ENCODE measurements around the gene DCLK1.

Gene DCLK1

DNA sequence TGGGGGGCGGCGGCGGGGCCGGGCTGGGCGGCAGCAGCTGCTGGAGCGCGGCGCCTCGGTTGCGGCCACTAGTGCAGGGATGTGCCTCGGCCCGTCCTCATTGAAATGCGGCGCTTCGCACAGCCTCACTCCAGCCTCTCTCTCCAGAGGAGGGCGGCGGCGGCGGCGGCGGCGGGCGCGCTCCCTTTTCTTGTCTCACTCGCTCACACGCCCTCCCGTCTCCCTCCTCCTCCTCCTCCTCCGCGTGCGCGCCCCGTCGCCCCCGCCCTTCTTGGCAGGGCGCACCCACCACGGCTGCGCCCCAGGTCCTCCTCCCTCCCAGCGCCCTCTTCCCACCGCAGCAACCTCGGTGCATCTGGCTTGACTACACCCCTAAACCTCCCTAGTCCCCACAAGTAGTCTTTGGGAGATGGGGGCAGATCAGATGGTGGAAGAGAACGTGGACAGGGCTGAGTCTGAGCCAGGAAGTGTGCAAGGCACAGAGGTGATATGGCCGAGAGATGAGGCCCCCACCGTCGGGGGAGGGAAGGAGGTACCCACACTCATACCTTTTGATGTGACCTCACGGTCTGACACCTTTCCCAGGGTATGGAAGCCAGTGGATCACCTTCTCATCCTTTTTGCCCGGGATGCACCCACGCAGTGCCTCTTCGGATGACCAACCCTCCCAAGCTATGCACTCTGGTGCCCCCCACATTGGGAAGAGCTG, at the start of gene DCLK1:
Gene DCLK1 (minus strand): TSS at position 161 of the 709 bp plus-strand sequence.
- no peak for DNase-seq (ENCODE audit: low read depth)

DNA sequence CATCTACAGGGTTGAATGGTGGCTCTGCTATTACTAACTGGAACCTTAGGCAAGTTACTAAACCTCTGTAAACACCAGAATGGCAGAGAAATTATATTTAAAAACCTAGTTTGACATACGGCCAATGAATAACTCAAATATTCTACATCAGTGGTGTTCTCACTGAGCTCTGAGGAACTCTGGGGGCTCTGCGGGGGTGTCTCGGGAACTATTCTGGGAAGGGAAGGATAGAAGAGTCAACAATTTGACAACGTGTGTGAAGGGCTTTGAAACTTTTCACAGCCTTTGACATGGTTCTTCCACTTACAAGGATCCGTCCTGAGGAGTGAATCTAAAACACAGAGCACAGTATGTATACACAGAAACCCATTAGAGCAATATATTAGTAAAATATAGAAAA, 44.4 kb upstream of the DCLK1 start:
- DNase-seq (ENCODE audit: low read depth) = no peak

DNA sequence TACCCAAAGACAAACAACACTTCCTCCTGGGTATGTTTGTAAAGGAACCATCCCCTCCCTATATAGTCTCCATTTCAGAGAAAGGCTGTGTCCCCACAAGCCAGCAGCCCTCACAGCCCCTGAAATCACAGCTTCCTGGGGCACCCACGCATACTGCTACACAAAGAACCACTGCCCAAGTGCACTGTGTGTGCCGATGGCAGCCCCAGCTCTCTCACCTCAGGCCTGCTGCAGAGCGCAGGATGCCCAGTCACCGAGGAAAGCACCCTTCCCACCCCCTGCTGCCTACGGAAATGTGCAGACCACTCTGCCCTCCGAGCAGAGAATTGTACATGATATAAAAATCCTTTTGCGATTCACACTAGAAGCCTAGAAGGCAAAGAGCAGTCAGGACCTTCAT, 43.7 kb upstream of the DCLK1 start:
- DNase-seq (ENCODE audit: low read depth) = no peak

DNA sequence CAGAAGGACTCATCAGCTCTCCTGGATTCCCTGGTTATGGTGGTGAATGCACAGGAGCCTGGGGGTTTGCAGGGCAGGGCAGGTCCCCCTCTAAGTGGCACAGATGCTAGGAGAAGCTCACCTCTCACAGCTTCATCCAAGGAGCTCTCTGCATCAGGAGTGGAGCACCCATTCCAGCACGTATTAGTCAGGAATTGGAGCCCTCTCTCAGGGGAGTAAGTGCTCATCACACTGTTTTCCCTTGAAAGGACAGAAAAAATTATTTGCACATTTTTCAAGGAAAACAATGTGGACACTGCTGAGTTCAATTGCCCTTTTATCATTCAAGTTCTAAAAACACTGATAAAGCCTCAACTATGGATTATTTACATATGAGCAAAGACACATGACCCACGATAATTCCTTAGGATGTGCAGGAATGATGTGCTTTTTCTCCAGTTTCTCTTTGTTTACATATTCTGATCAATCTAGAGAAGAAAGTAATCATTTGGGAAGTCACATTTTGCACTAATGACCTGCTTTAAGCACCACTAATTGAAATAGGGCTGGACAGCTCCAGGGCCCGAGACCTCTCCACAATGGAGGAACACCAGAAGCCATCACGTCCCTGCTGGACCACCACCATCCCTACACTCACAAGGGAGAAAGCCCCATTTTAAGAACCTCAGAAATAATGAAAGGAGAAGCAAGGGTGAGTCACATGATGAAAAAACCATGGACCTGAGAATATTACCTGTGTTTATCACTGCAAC, 42.6 kb upstream of the DCLK1 start:
- DNase-seq (ENCODE audit: low read depth) = no peak

DNA sequence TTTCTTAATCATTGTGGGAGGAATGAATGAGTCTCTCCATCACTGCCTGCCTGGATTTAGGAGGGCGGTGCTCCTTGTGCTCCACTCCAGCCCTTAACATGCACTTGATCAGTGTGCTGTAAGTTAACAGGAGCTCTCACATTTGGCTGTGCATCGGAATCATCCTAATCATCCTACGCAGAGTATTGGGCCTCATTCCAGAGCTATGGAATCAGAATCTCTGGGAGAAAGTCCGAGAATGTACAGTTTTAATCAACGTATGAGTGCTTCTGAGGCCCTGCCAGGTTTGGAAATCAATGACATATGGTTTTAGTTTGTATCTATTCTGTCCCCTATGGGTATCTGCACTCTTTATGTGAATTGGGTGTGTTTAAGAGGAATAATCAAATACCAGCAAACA, 34.9 kb upstream of the DCLK1 start:
- DNase-seq (ENCODE audit: low read depth) = no peak

DNA sequence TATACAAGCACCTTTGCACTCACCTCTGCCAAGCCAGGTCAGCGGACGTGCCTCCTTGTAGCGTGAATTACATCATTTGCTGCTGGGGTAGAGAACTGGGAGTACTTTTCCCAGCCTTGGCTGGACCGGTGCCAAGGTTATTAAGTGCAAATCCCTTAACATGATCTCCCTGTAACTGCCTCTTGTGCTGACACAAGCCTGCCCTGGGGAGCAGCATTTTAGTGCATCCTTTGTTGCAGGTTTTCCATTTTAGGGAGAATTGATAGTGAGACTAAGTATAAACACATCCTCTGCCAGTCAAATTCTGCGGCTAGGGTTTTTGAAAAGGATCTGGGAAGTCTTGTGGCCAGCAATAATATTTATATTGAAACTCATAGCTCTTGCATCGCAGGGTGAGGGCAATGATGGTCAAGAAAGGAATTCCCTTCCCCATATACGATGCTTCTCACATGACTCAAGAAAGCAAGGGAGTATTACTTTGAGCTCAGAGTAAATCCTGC, 32.7 kb upstream of the DCLK1 start:
- no peak for DNase-seq (ENCODE audit: low read depth)

DNA sequence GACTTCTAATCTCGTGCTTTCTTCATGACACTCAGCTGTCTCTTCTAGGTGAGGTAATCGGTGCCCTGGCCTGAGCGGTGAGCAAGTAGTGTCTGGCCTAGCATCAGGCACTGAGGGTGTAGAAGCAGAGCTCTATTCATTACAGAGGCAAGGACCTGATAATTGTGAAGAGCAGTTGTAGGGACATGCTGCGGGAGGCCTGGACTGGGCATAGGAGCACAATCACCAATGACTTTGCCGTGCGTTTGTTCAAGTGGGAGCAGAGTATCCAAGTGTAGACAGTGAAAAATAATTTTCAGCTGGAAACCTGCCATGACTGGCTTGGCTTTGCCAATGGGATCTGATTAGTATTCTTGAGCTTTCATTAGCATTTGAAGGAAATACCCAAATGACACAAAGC, 32.1 kb upstream of the DCLK1 start:
- no peak for DNase-seq (ENCODE audit: low read depth)

DNA sequence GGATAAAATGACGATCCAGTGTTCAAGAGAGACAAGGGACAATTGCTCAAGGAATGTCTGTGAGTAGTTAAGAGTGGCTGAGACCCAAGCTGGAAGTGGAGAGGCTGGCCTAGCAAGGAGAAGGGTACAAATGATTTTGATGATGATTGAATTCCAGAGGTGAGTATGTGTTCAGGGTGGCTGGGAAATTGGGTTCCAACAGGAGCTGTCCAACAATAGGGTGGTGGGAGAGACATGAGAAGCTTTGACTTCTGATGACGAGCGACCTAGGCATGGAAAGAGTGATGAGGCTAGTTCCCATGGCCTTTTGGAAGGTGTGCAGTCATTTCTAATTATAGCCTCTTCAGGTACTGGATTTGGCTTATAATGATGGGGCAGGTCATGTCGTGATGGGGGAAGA, 29.1 kb upstream of the DCLK1 start:
- no peak for DNase-seq (ENCODE audit: low read depth)

DNA sequence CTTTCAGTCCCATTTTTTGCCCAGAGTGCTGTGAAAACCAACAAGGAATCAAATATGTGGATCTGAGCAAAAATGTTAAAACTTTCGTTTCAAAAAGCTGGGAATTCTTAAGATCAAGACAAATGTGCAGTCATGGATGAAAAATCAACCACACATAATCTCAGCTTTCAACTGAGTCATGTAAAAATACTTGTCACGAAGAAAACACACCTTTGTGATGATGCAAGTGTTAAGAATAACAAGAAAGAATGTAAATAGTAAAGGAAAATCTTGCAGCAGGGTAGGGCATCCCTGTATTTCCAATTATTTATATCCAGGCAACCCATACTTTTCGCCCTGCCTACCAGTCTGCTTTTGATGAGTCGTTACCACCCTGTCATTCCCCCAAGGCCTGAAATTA, 27.4 kb upstream of the DCLK1 start:
- no peak for DNase-seq (ENCODE audit: low read depth)

DNA sequence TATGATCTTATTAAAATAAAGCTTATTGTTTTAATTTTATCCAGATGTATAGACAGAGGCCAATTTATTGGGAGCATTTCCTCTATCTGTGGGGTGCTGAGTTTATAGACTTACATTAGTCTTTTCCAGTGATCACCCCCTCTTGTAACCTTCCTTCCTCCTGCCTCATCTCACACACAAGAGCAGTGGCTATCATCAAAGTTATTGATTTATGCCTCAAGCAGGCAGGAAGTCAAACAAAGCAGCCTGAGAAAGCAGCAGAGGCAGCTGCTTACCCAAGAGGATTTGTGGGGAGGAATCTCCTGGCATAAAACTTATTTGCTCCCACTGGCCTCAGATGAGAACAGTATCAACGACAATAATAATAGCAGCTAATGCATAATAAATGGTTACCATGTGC, 26.3 kb upstream of the DCLK1 start:
- DNase-seq (ENCODE audit: low read depth) = no peak

DNA sequence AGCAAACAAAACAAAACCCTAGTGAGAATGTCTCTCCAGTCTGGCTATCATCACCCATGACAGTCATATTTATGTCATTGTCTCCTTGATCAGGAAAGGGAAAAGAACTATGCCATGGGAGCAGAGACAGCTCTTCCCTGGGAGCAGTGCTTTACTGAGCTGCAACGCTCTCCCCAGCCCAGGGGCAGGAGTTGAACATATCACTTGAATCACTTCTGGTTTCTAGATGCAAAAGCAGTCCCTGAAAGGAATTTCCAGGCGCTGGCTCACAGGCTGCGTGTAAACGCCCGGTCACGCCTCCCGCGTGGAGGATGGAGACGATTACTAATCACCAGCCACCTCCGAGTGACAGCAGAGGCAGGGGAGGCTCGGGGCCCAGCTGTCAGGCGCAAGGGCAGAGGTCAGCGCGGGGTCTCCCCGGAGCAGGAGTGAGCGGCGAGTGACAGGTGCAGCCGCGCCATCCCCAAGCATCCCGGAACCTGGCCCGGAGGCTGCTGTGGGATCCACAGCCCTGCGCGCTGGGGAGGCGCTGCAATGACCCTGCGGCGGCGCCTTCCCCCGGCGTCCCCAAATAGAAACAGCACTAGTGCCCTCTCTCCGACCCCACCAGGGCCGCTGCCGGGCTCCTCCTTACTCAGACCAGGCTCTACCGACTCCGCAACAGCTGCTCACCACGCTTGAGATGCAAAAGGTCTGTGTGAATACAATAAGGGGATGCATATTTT, 23.5 kb upstream of the DCLK1 start:
- DNase-seq (ENCODE audit: low read depth) = no peak

DNA sequence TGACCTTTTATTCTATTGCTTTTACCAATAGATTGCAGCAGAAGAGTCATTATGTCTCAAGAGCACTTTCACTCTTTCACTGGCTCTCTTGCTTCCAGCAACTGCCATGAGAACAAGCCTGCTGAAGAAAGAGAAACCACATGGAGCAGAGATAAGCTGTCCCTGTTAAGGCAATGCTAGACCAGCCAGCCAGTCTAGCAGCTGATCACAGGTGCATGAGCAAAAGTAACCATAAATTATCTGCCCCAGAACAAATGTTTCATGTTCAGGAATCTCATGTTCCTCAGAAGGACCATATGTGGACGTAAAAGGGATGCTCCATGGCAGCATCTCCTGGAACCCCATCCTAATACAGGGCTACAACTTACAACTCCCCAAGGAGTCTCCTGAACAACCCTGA, 20.4 kb upstream of the DCLK1 start:
- no peak for DNase-seq (ENCODE audit: low read depth)

DNA sequence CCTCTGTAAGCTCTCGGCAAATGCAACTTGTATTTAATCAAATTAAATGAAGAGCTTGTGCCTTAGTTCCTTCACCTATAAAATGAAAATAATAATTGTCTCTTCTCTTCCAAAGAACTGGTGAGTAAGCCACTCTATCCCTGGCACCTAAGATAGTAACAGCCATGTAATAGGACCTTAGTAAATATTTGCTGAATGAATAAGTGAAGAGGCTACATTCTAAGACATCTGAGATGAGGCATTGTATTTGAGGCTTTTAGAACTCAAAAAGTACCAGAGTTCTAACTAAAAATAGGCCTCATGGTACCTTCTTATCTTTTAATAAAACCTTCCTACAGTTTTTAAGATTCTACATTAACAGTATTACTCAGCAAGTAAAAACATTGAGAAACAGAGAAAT, 17.3 kb upstream of the DCLK1 start:
- DNase-seq (ENCODE audit: low read depth) = no peak

DNA sequence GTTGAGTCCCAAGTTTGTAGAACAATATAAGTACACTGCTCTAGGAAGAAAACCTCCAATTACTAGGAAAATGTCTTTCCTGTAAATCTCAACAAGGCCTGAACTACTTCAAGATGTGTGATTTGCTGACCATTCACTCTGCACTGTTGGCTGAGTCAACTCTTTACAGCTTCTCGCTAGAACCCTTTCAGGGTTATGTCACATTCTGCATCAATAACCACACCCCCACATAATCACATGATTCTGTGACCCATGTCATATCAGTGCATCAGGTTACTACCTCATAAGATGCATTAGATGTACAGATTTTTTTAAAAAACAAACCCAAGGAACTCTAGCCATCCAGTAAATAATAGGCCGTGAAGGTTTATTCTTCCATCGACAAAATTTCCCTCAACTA, 16.1 kb upstream of the DCLK1 start:
- DNase-seq (ENCODE audit: low read depth) = no peak

DNA sequence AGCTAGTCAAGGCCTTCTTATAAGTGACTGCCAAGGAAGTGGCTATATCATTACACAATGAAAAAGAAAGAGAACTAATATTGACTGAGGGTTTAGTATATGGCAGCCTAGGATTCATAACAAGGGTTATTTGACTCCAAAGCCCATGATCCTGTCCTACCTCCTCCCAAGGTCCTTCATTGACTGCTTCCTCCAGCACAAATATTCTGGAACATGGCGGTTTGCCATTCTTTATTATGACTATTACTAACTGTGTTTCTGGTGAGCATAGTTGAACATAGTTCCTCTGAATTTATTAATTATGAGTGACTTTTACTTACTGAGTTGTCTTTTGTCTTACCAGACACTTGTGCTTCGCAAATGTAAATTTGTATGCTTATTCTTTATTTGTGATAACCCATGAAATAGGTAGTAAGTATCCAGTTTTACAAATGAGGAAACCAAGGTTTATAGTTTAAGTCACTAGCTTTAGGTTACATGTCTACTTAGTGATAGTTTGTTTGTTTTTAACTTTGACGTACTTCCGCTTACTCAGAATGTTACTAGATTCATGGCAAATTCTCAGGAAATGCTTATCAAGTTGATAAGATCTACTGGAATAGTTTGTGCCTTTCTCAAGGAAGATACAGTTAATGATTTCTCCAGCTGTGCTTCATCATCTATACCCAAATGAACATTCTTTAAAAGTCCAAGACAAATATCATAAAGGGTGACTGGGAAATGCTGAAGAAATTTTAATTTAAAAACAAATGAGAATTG, 15.5 kb upstream of the DCLK1 start:
- no peak for DNase-seq (ENCODE audit: low read depth)

DNA sequence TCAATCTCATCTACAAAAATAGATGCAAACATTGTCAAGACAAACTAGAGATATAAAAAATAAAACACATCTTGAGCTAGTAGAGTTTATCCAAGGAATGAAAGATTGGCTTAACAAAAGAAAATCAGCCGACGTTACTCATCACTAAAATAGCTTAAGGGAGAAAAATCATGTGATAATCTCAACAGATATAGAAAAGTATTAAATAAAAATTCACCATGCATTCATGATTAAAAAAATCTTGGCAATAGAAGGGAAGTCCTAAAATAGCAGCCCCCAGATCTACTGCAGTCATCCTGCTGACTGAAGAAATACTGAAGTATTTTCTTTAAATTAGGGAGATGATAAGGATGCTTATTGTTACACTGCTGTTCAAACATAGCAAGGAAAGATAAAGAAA, 12.6 kb upstream of the DCLK1 start:
- DNase-seq (ENCODE audit: low read depth) = no peak

DNA sequence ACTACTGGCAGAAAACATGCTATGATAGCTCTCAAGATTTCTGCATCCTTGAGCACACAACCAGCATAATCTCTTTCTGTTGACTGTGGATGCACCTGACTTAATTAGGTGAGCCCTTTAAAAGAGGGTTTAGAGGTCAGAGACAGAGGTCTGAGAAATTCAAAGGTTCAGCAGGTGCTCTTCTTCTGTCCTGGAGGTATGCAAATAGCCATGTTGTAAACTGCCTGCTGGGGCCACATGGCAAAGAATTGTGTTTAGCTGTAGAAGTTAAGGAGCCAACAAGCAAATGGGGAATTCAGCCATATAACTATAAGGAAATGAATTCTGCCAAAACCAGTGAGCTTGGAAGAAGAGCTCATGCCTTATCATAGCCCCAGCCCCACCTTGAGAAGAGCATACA, 11.6 kb upstream of the DCLK1 start:
- no peak for DNase-seq (ENCODE audit: low read depth)

DNA sequence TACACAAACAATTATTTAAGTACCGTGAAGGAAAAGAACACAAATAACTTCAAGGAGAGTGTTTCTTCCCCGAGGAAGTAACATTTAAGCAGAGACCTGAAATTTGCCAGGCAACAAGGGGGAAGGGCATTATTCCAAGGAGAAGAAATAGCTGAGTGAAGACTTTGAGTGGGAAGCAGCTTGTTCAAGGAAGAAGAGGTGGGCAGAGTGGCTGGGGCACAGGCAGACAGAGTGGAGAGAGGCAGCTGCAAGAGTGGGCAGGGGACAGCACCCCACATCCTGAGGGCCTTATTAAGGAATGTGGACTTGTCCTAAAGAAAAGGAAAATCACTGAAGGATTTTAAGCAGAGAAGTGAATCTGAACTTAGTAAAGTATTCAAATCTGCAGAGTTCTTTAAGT, 4.7 kb upstream of the DCLK1 start:
- DNase-seq (ENCODE audit: low read depth) = no peak

DNA sequence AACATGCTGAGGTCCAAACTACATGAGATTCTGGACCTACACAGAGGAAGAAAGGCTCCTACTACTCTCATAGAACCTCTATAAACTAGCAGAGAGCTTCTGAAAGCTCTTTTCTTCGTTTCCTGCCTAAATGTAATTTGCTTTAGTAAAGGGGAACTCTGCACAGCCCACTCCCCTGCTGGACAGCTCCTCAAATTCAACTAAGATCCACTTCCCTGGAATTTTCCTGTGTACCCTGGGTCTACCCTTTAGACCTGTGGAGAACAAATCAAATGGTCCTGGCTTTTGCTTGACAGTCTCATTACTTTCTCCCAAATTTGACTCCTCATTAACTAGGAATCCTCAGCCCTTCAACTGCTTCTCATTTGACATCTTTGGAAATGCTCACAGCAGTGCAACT, 3.5 kb upstream of the DCLK1 start:
- DNase-seq (ENCODE audit: low read depth) = no peak

DNA sequence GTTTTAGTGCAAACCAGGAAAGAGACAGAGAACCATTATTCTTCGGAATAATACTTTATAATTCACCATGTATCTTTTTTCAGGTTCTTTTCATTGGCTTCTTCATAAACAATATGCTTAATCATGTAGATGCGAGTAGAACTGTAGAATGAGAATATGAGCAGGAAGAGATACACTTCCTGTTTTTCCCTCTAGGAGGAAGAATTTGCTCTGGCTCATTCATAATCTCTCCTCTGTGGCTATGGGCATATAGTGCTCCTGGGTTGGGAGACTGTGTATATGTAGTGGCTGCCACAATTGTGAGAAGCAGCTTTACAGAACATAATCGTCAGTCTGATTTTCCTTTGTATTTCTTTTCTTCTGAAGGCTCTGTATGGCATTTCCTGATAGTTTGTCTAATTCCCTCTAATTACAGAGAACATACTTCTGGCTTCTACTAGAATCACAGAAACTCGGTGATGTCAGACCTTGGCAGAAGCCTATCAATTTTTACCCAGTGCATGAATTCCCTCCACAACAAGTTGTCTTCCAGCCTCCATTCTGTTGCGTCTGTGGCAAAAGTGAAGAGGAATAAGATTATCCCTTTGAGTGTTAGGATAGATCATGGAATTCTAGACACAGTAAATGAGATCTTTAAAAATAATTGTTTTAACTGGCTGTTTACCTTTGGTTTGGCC, 2.9 kb upstream of the DCLK1 start:
- no peak for DNase-seq (ENCODE audit: low read depth)

DNA sequence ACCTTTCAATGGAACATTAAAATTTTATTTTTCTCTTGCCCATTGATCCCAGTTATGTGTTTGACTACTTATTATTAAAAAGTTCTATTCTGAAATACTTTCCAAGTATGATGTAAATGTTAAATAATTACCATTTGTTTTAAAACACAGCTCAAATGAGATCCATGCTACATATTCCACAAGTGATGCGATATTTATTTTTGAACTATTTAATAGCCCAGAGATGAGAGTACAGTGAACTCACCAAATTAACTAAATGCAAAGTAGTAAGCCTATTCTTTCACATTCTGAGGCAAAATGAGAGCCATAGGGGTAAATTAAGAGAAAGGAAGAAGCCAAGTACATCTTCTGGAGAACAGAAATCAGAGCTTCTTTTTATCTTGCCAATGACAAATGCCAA, 1.2 kb upstream of the DCLK1 start:
- DNase-seq (ENCODE audit: low read depth) = no peak

DNA sequence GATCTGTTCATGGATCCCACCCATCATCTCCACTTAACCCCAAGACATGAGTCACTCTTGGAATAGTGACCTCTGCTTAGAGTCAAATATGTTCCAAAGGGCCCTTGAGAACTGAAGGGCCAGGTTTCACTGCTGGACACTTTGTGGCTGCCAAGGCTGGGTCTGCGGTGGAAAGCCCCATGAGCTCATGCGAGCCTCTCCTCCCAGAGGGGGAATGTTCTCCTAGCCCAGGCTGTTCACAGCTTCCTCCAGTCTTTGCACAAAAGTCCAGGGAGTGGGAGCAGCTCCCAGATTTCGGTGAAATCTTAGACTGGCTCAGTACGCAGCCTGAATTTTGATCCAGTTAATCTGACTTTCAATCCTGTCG, 732 bp upstream of the DCLK1 start:
- no peak for DNase-seq (ENCODE audit: low read depth)

Data from activated T-helper 1 cell treated with Interleukin-2 at 50 U/mL for 16 hours (primary cell).